H1 (cell line): ENCODE measurements around the gene ZNRF3. TPM values are rescaled to one million over a fixed set of nuclear protein-coding genes. Genes with fewer than 3 reads are reported as not detected.

Source experiments
- CTCF ChIA-PET: fragments of 300-600 bp; sonication (Branson Sonifier 250); formaldehyde crosslinking; loops from one replicate; lab custom pipeline; 2021; ENCODE audit not compliant: partially characterized antibody; lab: Charles Lee
- POLR2A ChIA-PET: fragments of 300-600 bp; sonication (Branson Sonifier 250); formaldehyde crosslinking; loops from one replicate; lab custom pipeline; 2021; ENCODE audit warnings: inconsistent platforms; ENCODE audit not compliant: partially characterized antibody; lab: Charles Lee
- DNase-seq, 2 experiments: peaks; one replicate each; pipeline versions ENCODE4 v3.0.0 to v3.0.0-alpha.2; 2010 to 2022; ENCODE audit warnings: low spot score in 2 of 2, low read depth in 1 of 2, mixed read lengths in 1 of 2
- FAIRE-seq: peaks from 2 replicates; lab custom pipeline; 2011; peaks lifted over from hg19 to GRCh38; lab: Jason Lieb, UNC
- H2AFZ ChIP-seq: 2 replicates; pipeline ENCODE4 v1.8.1; 2012; ENCODE audit warnings: low read length, inconsistent platforms
- H2AK5ac ChIP-seq: 2 replicates; pipeline ENCODE4 v1.6.1; 2013; ENCODE audit warnings: low read depth, low read length
- H2BK120ac ChIP-seq: replicated peaks from 2 replicates; pipeline ENCODE3; 2013; ENCODE audit warnings: low read depth, low read length, inconsistent platforms
- H2BK12ac ChIP-seq: 2 replicates; pipeline ENCODE4 v1.6.1; 2013; ENCODE audit warnings: low read depth, low read length
- H2BK15ac ChIP-seq: 2 replicates; pipeline ENCODE4 v1.6.1; 2013; ENCODE audit warnings: low read length
- H2BK20ac ChIP-seq: 2 replicates; pipeline ENCODE4 v1.6.1; 2013; ENCODE audit warnings: low read length
- H2BK5ac ChIP-seq: 2 replicates; pipeline ENCODE4 v1.6.1; 2013; ENCODE audit warnings: low read depth, low read length
- H3K14ac ChIP-seq: 2 replicates; pipeline ENCODE4 v1.6.1; 2013; ENCODE audit warnings: inconsistent platforms; ENCODE audit not compliant: insufficient read length
- H3K18ac ChIP-seq: 2 replicates; pipeline ENCODE4 v1.6.1; 2013; ENCODE audit warnings: low read length; ENCODE audit errors: extremely low read depth
- H3K23ac ChIP-seq: 2 replicates; pipeline ENCODE4 v1.6.1; 2013; ENCODE audit warnings: inconsistent platforms; ENCODE audit not compliant: insufficient read length
- H3K23me2 ChIP-seq: 2 replicates; pipeline ENCODE4 v1.6.1; 2013; ENCODE audit warnings: low read depth, low read length
- H3K27ac ChIP-seq: 2 replicates; pipeline ENCODE4 v1.6.1; 2011; ENCODE audit warnings: low read depth, low read length, inconsistent platforms
- H3K27me3 ChIP-seq, 4 experiments: replicated peaks in 1 of 4; 1 replicate in 1 of 4; 2 replicates in 3 of 4; pipeline versions ENCODE4 v1.6.1 to v1.8.1; 2011 to 2013; ENCODE audit warnings: low read length in 3 of 4, mild to moderate bottlenecking in 3 of 4, inconsistent platforms in 2 of 4, mixed read lengths in 2 of 4, moderate library complexity in 1 of 4; ENCODE audit not compliant: control insufficient read depth in 3 of 4, insufficient read depth in 3 of 4; ENCODE audit errors: extremely low read depth in 1 of 4
- H3K36me3 ChIP-seq, 4 experiments: 2 replicates each; pipeline versions ENCODE4 v1.6.1 to v1.8.1; 2011 to 2013; ENCODE audit warnings: mild to moderate bottlenecking in 4 of 4, low read length in 3 of 4, moderate library complexity in 2 of 4, control low read depth in 1 of 4, inconsistent platforms in 1 of 4; ENCODE audit not compliant: insufficient read depth in 4 of 4, control insufficient read depth in 2 of 4
- H3K4ac ChIP-seq: replicated peaks from 2 replicates; pipeline ENCODE3; 2013; ENCODE audit warnings: low read length, low read depth, mixed read lengths, inconsistent platforms; ENCODE audit not compliant: insufficient read length
- H3K4me1 ChIP-seq, 4 experiments: replicated peaks in 1 of 4; 1 replicate in 1 of 4; 2 replicates in 3 of 4; pipeline versions ENCODE4 v1.6.1 to v1.8.1; 2011 to 2013; ENCODE audit warnings: low read length in 3 of 4, inconsistent platforms in 2 of 4, mixed read lengths in 1 of 4; ENCODE audit not compliant: insufficient read depth in 4 of 4, control insufficient read depth in 3 of 4
- H3K4me2 ChIP-seq, 2 experiments: 2 replicates each; pipeline versions ENCODE4 v1.6.1 to v1.8.1; 2011 to 2013; ENCODE audit warnings: low read depth in 2 of 2, low read length in 2 of 2, control low read depth in 1 of 2, inconsistent platforms in 1 of 2, mild to moderate bottlenecking in 1 of 2; ENCODE audit not compliant: insufficient read depth in 1 of 2
- H3K4me3 ChIP-seq, 4 experiments: fragments of 200-600, 300-600 bp in 1 of 4; sonication (generic), shearing (Covaris generic), sonication (Bioruptor Twin) in 1 of 4; 2 replicates each; pipeline versions ENCODE4 v1.5.1 to v1.8.1; 2011 to 2016; ENCODE audit warnings: low read length in 4 of 4, low read depth in 3 of 4, control low read depth in 2 of 4, inconsistent platforms in 2 of 4, mild to moderate bottlenecking in 2 of 4, mixed read lengths in 1 of 4, moderate library complexity in 1 of 4; ENCODE audit not compliant: insufficient read depth in 2 of 4; ENCODE audit errors: extremely low read depth in 1 of 4
- H3K56ac ChIP-seq: replicated peaks from 2 replicates; pipeline ENCODE3; 2013; ENCODE audit warnings: low read depth, mild to moderate bottlenecking, mixed read lengths, low read length, inconsistent platforms; ENCODE audit not compliant: insufficient read length
- H3K79me1 ChIP-seq: 2 replicates; pipeline ENCODE4 v1.6.1; 2013; ENCODE audit warnings: low read depth, low read length, control low read depth
- H3K79me2 ChIP-seq, 2 experiments: 2 replicates each; pipeline versions ENCODE4 v1.6.1 to v1.8.1; 2012 to 2013; ENCODE audit warnings: low read length in 2 of 2, mild to moderate bottlenecking in 2 of 2, inconsistent platforms in 1 of 2; ENCODE audit not compliant: insufficient read depth in 2 of 2, control insufficient read depth in 1 of 2
- H3K9ac ChIP-seq, 4 experiments: replicated peaks in 1 of 4; 1 replicate in 1 of 4; 2 replicates in 3 of 4; pipeline versions ENCODE4 v1.6.1 to v1.8.1; 2011 to 2013; ENCODE audit warnings: low read depth in 3 of 4, low read length in 3 of 4, control low read depth in 2 of 4, mild to moderate bottlenecking in 2 of 4, moderate library complexity in 2 of 4, inconsistent platforms in 1 of 4; ENCODE audit errors: extremely low read depth in 1 of 4
- H3K9me3 ChIP-seq, 2 experiments: 2 replicates each; pipeline versions ENCODE4 v1.6.1 to v1.8.1; 2012 to 2013; ENCODE audit warnings: mild to moderate bottlenecking in 2 of 2, moderate library complexity in 2 of 2, control low read depth in 1 of 2, inconsistent platforms in 1 of 2, low read depth in 1 of 2, low read length in 1 of 2, mixed read lengths in 1 of 2; ENCODE audit not compliant: insufficient read depth in 2 of 2
- H4K20me1 ChIP-seq, 2 experiments: replicated peaks in 1 of 2; 2 replicates each; pipeline versions ENCODE3 to v1.8.1; 2011 to 2013; ENCODE audit warnings: inconsistent platforms in 2 of 2, low read length in 2 of 2, mild to moderate bottlenecking in 1 of 2; ENCODE audit not compliant: insufficient read depth in 2 of 2, control insufficient read depth in 1 of 2
- H4K5ac ChIP-seq: 2 replicates; pipeline ENCODE4 v1.6.1; 2013; ENCODE audit warnings: low read length, low read depth, mixed read lengths, inconsistent platforms; ENCODE audit not compliant: insufficient read length
- H4K8ac ChIP-seq: 2 replicates; pipeline ENCODE4 v1.8.0; 2013; ENCODE audit warnings: mild to moderate bottlenecking, moderate library complexity, low read length, inconsistent platforms; ENCODE audit not compliant: insufficient read depth; ENCODE audit errors: extremely low read depth
- H4K91ac ChIP-seq: replicated peaks from 2 replicates; pipeline ENCODE3; 2013; ENCODE audit warnings: low read length, mixed read lengths, inconsistent platforms; ENCODE audit not compliant: insufficient read length
- ASH2L ChIP-seq: fragments of 200-600, 300-600 bp; sonication (generic); IDR thresholded peaks from one replicate; pipeline ENCODE4 v1.7.1; 2017; ENCODE audit warnings: low read length
- CTBP2 ChIP-seq: IDR thresholded peaks from 2 replicates; pipeline ENCODE4 v1.7.0; 2011; ENCODE audit warnings: borderline replicate concordance, mild to moderate bottlenecking, moderate library complexity, mixed read lengths, low read length; ENCODE audit not compliant: insufficient read depth, insufficient read length
- GABPA ChIP-seq: IDR thresholded peaks from 2 replicates; pipeline ENCODE4 v1.6.1; 2011; ENCODE audit warnings: mild to moderate bottlenecking, low read length, moderate library complexity, borderline replicate concordance; ENCODE audit not compliant: insufficient read depth
- RAD21 ChIP-seq, 2 experiments: IDR thresholded peaks in 1 of 2; conservative IDR thresholded peaks in 1 of 2; 2 replicates each; pipeline ENCODE4 v1.6.1; 2011; ENCODE audit warnings: low read depth in 2 of 2, low read length in 2 of 2, improper control_type of control experiment in 1 of 2, inconsistent platforms in 1 of 2, mild to moderate bottlenecking in 1 of 2, moderate library complexity in 1 of 2
- RXRA ChIP-seq: IDR thresholded peaks from 2 replicates; pipeline ENCODE4 v1.6.1; 2011; ENCODE audit warnings: low read depth, mild to moderate bottlenecking, low read length, moderate library complexity; ENCODE audit not compliant: insufficient read depth
- SIRT6 ChIP-seq: IDR thresholded peaks from one replicate; pipeline ENCODE4 v1.7.1; 2012; ENCODE audit warnings: low read length, inconsistent platforms
- SUZ12 ChIP-seq: fragments of 200-600 bp; sonication (generic); IDR thresholded peaks from 2 replicates; pipeline ENCODE4 v1.6.1; 2012; ENCODE audit warnings: mild to moderate bottlenecking, inconsistent platforms, low read length, moderate library complexity, mixed read lengths
- TAF1 ChIP-seq: IDR thresholded peaks from 2 replicates; pipeline ENCODE4 v1.6.1; 2011; ENCODE audit warnings: mild to moderate bottlenecking, low read depth, low read length
- YY1 ChIP-seq: IDR thresholded peaks from 2 replicates; pipeline ENCODE4 v1.6.1; 2011; ENCODE audit warnings: low read depth, mild to moderate bottlenecking, low read length
- WGBS, 2 experiments: shearing (Covaris generic) in 1 of 2; methylation state at CpG; one replicate each; pipeline versions ENCODE4 v1.1.6 to v1.1.7; 2013 to 2015; ENCODE audit warnings: low lambda C conversion rate in 2 of 2, mixed read lengths in 2 of 2, inconsistent platforms in 1 of 2, low coverage in 1 of 2, missing lambda C conversion rate in 1 of 2; ENCODE audit not compliant: insufficient replicate concordance in 2 of 2, insufficient coverage in 1 of 2, insufficient read length in 1 of 2; ENCODE audit errors: extremely low coverage in 1 of 2, missing lambda C conversion rate in 1 of 2; 5-methylcytosine and 5-hydroxymethylcytosine counted together
- polyA plus RNA-seq, 7 experiments: library from polyadenylated mRNA; depleted of rRNA in 3 of 7; stranded (reverse) in 5 of 7; unstranded in 2 of 7; fragments of >200 nt in 5 of 7; fragments of 200-250 nt in 2 of 7; gene quantifications; 1 replicate in 5 of 7; 2 replicates in 1 of 7; 4 replicates in 1 of 7; pipeline versions ENCODE4 v1.2.1 to v1.2.3, GENCODE V29; 2011 to 2013; ENCODE audit warnings: missing spikeins in 2 of 7, mixed read lengths in 2 of 7
- total RNA-seq: library from RNA; stranded (reverse); fragmentation: NEBNext Ultra II Directional; extraction: Animal tissue kit (Norgen Biotek cat#: 25700); gene quantifications from 2 replicates; pipeline ENCODE4 v1.2.1, GENCODE V29; 2021

Gene ZNRF3
- total and polyA plus RNA-seq, 2 of the 8 experiments (the other 6 are each of a cell fraction or from before 2014, with no cell fraction given) = 14.1 to 21.7 TPM

- Histone ChIP-seq H2AK5ac (no peak overlapping the region), H2BK5ac (no peak overlapping the region), H4K5ac (no peak overlapping the region), H2BK15ac (no peak overlapping the region), H3K4me1 (peaks cover 3 to 9% (median 7%) of the 10 kb centered on the region in 4 experiments), H3K23me2 (peaks cover 16% of the 10 kb centered on the region), H4K91ac (no peak overlapping the region), H3K56ac (no peak overlapping the region), H3K79me1 (no peaks in the 10 kb centered on the region), H2AFZ (0 out of 2 replicates have a peak overlapping the region, but pooled peaks have one; percentile 2), H3K14ac (no peak overlapping the region), H3K27ac (no peak overlapping the region), H4K8ac (no peak overlapping the region), H3K36me3 (no peaks in the 10 kb centered on the region), H2BK20ac (no peak overlapping the region), H3K18ac (peak overlapping the region; percentile 9; the same call in 1 of the 2 replicates), H3K9me3 (no peaks in the 10 kb centered on the region), H2BK12ac (peak overlapping the region; percentile 41; the same call in 1 of the 2 replicates), H3K79me2 (no peaks in the 10 kb centered on the region), H3K4me3 (peak overlapping the region; percentile 46 to 65 (median 51)), H4K20me1 (peaks cover 3 to 8% of the 10 kb centered on the region in 2 experiments), H3K23ac (no peak overlapping the region), H2BK120ac (no peak overlapping the region), H3K27me3 (peaks cover 9 to 51% (median 48%) of the 10 kb centered on the region in 4 experiments), H3K9ac (peak overlapping the region in 1 of 4 experiments; percentile 4; a peak in 1 of 7 replicates), H3K4ac (no peak overlapping the region), H3K4me2 (peak overlapping the region; percentile 79 to 88)
- ChIA-PET POLR2A (interaction anchor here (1.0 to 1.5 kb wide), 2 partner anchors 79 to 131 kb away, joined by 3 read pairs; no protein-coding TSS in a partner anchor), CTCF (interaction anchor here (0.5 to 1.2 kb wide), 4 partner anchors 24 to 80 kb away, joined by 3 read pairs; no protein-coding TSS in a partner anchor)
- no peak for FAIRE-seq
- WGBS, 2 experiments = 3% methylated on average over 39 of the region's 53 CpGs; no CpG with 5 or more reads in 1 of the 2 experiments
- DNase-seq = peak in 1 of 2 experiments; percentile 80
- peak; percentile 49; the same call in 1 of the 2 replicates for TF ChIP-seq TAF1
- TF ChIP-seq RXRA = no peak
- peak; percentile 58 for TF ChIP-seq ASH2L
- TF ChIP-seq SIRT6 = no peak
- TF ChIP-seq YY1 = peak; percentile 81; the same call in 1 of the 2 replicates
- no peak for TF ChIP-seq CTBP2
- 0 out of 2 replicates have a peak, but pooled peaks have one; percentile 26 for TF ChIP-seq GABPA
- peak; percentile 49 for TF ChIP-seq SUZ12
- peak; percentile 15 to 27; a peak in 2 of 4 replicates for TF ChIP-seq RAD21 (IDR thresholded peaks at IDR 0.05 in 1 of 2, conservative IDR thresholded peaks at IDR 0.05 in 1 of 2; ENCODE audit: low read depth in 2 of 2, low read length in 2 of 2)
These were observed 190.4 kb downstream of the ZNRF3 start for GRCh38 chr22:29073618-29074275.
